ENCODE data around the gene ABCA3. TPM values are rescaled to one million over a fixed set of nuclear protein-coding genes. Genes with fewer than 3 reads are reported as not detected.

The ABCA3 gene
- total and polyA plus RNA-seq, 2 of the 8 experiments (the other 6 are each of a cell fraction or from before 2014, with no cell fraction given), result 5.7 to 7.9 TPM

DNA sequence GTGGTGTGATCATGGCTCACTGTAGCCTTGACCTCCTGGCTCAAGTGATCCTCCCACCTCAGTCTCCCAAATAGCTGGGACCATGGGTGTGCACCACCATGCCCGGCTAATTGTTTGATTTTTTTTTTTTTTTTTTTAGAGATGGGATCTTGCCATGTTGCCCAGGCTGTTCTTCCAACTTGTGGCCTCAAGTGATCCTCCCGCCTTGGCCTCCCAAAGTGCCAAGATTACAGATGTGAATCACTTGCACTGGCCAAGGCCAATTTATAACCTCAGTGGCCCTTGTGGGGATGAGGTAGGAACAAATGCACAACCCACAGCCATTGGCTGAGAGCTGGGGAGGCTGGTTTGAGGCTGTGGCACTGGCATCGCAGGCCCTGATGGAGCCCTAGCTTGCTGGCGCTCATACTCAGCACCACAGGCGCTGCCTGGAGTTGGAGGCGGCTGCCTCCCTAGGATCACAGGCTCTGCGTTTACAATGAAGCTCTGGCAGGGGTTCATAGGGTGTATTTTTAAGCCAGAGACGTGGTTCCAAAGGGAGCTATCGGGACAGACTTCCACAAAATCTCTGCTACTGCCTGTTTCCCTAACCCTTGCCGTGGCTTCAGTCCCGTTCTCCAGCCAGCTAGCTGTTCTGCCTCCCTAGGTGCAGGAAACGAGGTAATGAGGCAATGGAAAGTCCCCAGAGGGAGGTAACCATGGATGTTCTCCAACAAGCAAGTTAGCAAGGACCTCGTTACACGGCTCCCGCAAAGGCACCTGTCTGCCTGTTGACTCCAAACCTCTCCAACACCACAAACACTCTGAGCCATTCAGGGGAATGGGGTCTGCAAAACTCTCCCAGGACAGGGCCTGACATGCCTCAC, 2.9 kb downstream of the ABCA3 start:
- Histone ChIP-seq H3K79me1 (ENCODE audit: low read depth, low read length) (no peaks in the 10 kb centered on the region), H3K4me1 (replicated peaks in 1 of 4; ENCODE audit: control insufficient read depth in 3 of 4, insufficient read depth in 4 of 4, low read length in 3 of 4) (peaks cover 0 to 3% (median 1%) of the 10 kb centered on the region in 4 experiments; a peak in 2 of 7 replicates), H4K8ac (ENCODE audit: extremely low read depth, insufficient read depth, low read length) (no peak overlapping the region; the same call in 1 of the 2 replicates), H4K20me1 (replicated peaks in 1 of 2; ENCODE audit: control insufficient read depth in 1 of 2, insufficient read depth in 2 of 2, low read length in 2 of 2) (peaks cover 0 to 3% of the 10 kb centered on the region in 2 experiments), H3K4me2 (ENCODE audit: insufficient read depth in 1 of 2, low read depth in 2 of 2, low read length in 2 of 2) (no peak overlapping the region), H3K23me2 (ENCODE audit: low read depth, low read length) (peaks cover 8% of the 10 kb centered on the region; the same call in 1 of the 2 replicates), H3K9ac (replicated peaks in 1 of 4; ENCODE audit: extremely low read depth in 1 of 4, low read depth in 3 of 4, low read length in 3 of 4) (no peak overlapping the region), H2BK120ac (replicated peaks; ENCODE audit: low read depth, low read length) (no peak overlapping the region), H3K14ac (ENCODE audit: insufficient read length) (no peak overlapping the region), H3K79me2 (ENCODE audit: control insufficient read depth in 1 of 2, insufficient read depth in 2 of 2, low read length in 2 of 2) (no peaks in the 10 kb centered on the region), H3K56ac (replicated peaks; ENCODE audit: insufficient read length, low read depth, low read length) (no peak overlapping the region), H2AFZ (ENCODE audit: low read length) (no peak overlapping the region), H2BK20ac (ENCODE audit: low read length) (no peak overlapping the region), H2AK5ac (ENCODE audit: low read depth, low read length) (no peak overlapping the region), H3K9me3 (ENCODE audit: insufficient read depth in 2 of 2, low read depth in 1 of 2, low read length in 1 of 2) (peaks cover 0 to 12% of the 10 kb centered on the region in 2 experiments; a peak in 3 of 4 replicates), H4K91ac (replicated peaks; ENCODE audit: insufficient read length, low read length) (no peak overlapping the region), H4K5ac (ENCODE audit: insufficient read length, low read depth, low read length) (no peak overlapping the region), H3K23ac (ENCODE audit: insufficient read length) (no peak overlapping the region), H2BK15ac (ENCODE audit: low read length) (no peak overlapping the region), H3K27ac (ENCODE audit: low read depth, low read length) (no peak overlapping the region), H3K27me3 (replicated peaks in 1 of 4; ENCODE audit: control insufficient read depth in 3 of 4, extremely low read depth in 1 of 4, insufficient read depth in 3 of 4, low read length in 3 of 4) (peaks cover 11 to 26% (median 24%) of the 10 kb centered on the region in 4 experiments), H3K4me3 (ENCODE audit: extremely low read depth in 1 of 4, insufficient read depth in 2 of 4, low read depth in 3 of 4, low read length in 4 of 4) (no peak overlapping the region), H3K18ac (ENCODE audit: extremely low read depth, low read length) (no peak overlapping the region), H2BK12ac (ENCODE audit: low read depth, low read length) (no peak overlapping the region), H3K4ac (replicated peaks; ENCODE audit: insufficient read length, low read depth, low read length) (no peak overlapping the region), H2BK5ac (ENCODE audit: low read depth, low read length) (no peak overlapping the region), H3K36me3 (ENCODE audit: control insufficient read depth in 2 of 4, insufficient read depth in 4 of 4, low read length in 3 of 4) (peaks cover 0 to 5% (median 0%) of the 10 kb centered on the region in 4 experiments; a peak in 1 of 8 replicates)
- TF ChIP-seq POU5F1 (IDR thresholded peaks at IDR 0.05; ENCODE audit: low read depth, low read length) (no peak), MAX (IDR thresholded peaks at IDR 0.05) (no peak), BCL11A (IDR thresholded peaks at IDR 0.05; ENCODE audit: low read depth in 2 of 2, low read length in 2 of 2) (no peak), SIN3A (conservative IDR thresholded peaks at IDR 0.05 in 1 of 2, IDR thresholded peaks at IDR 0.05 in 1 of 2; ENCODE audit: low read depth in 1 of 2, low read length in 2 of 2) (no peak)
- DNase-seq (ENCODE audit: low read depth in 1 of 2, low spot score in 2 of 2) (peak in 1 of 2 experiments; percentile 29), FAIRE-seq (no peak)
- ChIA-PET CTCF (ENCODE audit: partially characterized antibody) (interaction anchor here (1.0 to 1.6 kb wide), 4 partner anchors 10 to 164 kb away, joined by 3 to 10 read pairs (median 4); no protein-coding TSS in a partner anchor), POLR2A (ENCODE audit: partially characterized antibody) (interaction anchor here (0.6 to 1.1 kb wide), 2 partner anchors 91 to 92 kb away, joined by 3 to 5 read pairs; partner anchors contain the start of gene CCNF)
- WGBS, 2 experiments (ENCODE audit: extremely low coverage in 1 of 2, insufficient coverage in 1 of 2, insufficient read length in 1 of 2, insufficient replicate concordance in 2 of 2, low coverage in 1 of 2, low lambda C conversion rate in 2 of 2, missing lambda C conversion rate in 1 of 2), result 89% methylated on average over 14 of the region's 15 CpGs; no CpG with 5 or more reads in 1 of the 2 experiments

All from H1 (cell line).